Measurements from ENCODE around the gene SLC1A3.

Gene SLC1A3

DNA sequence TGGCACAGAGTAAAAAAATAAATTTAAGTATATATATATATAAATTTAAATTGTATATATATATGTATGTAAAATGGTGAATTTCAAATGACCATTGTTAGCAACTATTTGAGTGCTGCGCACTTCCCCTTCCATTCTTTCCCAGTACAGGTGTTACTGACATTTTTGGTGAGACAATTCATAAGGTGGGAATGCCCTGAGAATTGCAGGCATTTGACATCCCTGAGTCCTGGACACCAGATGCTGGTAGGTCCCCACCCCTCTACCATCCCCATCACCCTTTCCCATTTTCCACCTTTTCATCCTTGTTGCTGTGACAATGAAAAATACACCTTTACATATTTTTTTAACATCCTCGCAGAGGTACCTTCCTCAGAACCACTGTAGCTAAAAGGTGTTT, 91.6 kb downstream of the SLC1A3 start:
- Histone ChIP-seq H3K36me3 (replicated peaks) (no peaks in the 10 kb centered on the region), H3K27me3 (replicated peaks) (peaks cover 7% of the 10 kb centered on the region), H3K27ac (no peak overlapping the region), H3K4me3 (ENCODE audit: low read depth, low read length) (no peak overlapping the region)
- DNase-seq = no peak
- TF ChIP-seq, protein P1, sequence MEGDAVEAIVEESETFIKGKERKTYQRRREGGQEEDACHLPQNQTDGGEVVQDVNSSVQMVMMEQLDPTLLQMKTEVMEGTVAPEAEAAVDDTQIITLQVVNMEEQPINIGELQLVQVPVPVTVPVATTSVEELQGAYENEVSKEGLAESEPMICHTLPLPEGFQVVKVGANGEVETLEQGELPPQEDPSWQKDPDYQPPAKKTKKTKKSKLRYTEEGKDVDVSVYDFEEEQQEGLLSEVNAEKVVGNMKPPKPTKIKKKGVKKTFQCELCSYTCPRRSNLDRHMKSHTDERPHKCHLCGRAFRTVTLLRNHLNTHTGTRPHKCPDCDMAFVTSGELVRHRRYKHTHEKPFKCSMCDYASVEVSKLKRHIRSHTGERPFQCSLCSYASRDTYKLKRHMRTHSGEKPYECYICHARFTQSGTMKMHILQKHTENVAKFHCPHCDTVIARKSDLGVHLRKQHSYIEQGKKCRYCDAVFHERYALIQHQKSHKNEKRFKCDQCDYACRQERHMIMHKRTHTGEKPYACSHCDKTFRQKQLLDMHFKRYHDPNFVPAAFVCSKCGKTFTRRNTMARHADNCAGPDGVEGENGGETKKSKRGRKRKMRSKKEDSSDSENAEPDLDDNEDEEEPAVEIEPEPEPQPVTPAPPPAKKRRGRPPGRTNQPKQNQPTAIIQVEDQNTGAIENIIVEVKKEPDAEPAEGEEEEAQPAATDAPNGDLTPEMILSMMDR (IDR thresholded peaks at IDR 0.05; ENCODE audit: low read depth, low read length, missing control alignments) = no peak
- in situ Hi-C loops (cut with HindIII; ENCODE audit: low pct_ligation_motif_present, low sequenced_read_pairs) = no loop called here

- peaks cover 9% of the 10 kb centered on the region for H3K27me3 ChIP-seq (replicated peaks)
- in situ Hi-C loops (cut with HindIII; ENCODE audit: low pct_ligation_motif_present, low sequenced_read_pairs) = no loop called here
- TF ChIP-seq, protein P1 (IDR thresholded peaks at IDR 0.05; ENCODE audit: low read depth, low read length, missing control alignments) = no peak
- H3K27ac ChIP-seq = no peak overlapping the region
- DNase-seq = no peak
- no peaks in the 10 kb centered on the region for H3K36me3 ChIP-seq (replicated peaks)
- H3K4me3 ChIP-seq (ENCODE audit: low read depth, low read length) = no peak overlapping the region
Measured at GRCh38 chr5:36701085-36701698, 94.8 kb downstream of the SLC1A3 start.

DNA sequence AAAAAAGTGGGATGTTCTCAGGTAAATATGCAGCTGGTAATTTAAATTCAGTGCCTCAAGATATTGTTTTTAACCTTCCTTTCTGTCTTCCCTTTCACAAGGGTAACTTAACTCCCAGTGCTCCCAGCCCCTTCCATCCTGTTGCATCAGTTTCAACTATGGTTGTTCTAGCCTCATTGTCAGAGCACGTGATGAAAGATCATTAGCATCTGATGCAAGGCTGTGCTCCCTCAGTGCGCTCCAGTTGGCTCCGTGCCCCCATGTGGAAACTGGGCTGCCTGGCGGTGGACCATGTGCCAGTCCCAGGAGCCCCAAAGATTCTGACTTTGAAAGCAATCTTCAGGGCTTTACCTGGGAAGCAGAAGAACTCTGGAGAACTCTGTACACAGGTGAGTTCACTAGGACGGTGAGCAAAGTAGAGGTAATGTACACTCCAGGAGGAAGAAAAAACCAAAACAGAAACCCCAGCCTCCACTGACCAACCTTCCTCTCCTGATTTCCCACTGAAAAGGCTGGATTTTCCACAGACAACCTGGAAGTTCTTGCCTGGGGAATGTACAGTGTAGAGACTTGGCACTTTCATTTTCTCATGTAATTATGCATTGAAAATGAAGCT, 96.9 kb downstream of the SLC1A3 start:
- Histone ChIP-seq H3K36me3 (replicated peaks) (no peaks in the 10 kb centered on the region), H3K27ac (no peak overlapping the region), H3K4me3 (ENCODE audit: low read depth, low read length) (no peak overlapping the region), H3K27me3 (replicated peaks) (peaks cover 9% of the 10 kb centered on the region)
- DNase-seq = no peak
- in situ Hi-C loops (cut with HindIII; ENCODE audit: low pct_ligation_motif_present, low sequenced_read_pairs) = no loop called here
- TF ChIP-seq, protein P1 (IDR thresholded peaks at IDR 0.05; ENCODE audit: low read depth, low read length, missing control alignments) = no peak

- no peak for DNase-seq
- in situ Hi-C loops (cut with HindIII; ENCODE audit: low pct_ligation_motif_present, low sequenced_read_pairs) = no loop called here
- Histone ChIP-seq H3K4me3 (ENCODE audit: low read depth, low read length) (no peak overlapping the region), H3K27me3 (replicated peaks) (peaks cover 9% of the 10 kb centered on the region), H3K27ac (no peak overlapping the region), H3K36me3 (replicated peaks) (no peaks in the 10 kb centered on the region)
- TF ChIP-seq, protein P1 (IDR thresholded peaks at IDR 0.05; ENCODE audit: low read depth, low read length, missing control alignments) = no peak
Measured at GRCh38 chr5:36704131-36704530, 97.7 kb downstream of the SLC1A3 start.

GRCh38 chr5:36705055-36705454, 98.6 kb downstream of the SLC1A3 start:
- in situ Hi-C loops (cut with HindIII; ENCODE audit: low pct_ligation_motif_present, low sequenced_read_pairs) = no loop called here
- H3K4me3 ChIP-seq (ENCODE audit: low read depth, low read length) = no peak overlapping the region

More at GRCh38 chr5:36705055-36705454, 98.6 kb downstream of the SLC1A3 start:
- Histone ChIP-seq H3K27ac (no peak overlapping the region), H3K27me3 (replicated peaks) (peaks cover 9% of the 10 kb centered on the region), H3K36me3 (replicated peaks) (no peaks in the 10 kb centered on the region)
- TF ChIP-seq, protein P1 (IDR thresholded peaks at IDR 0.05; ENCODE audit: low read depth, low read length, missing control alignments) = no peak
- DNase-seq = no peak

Measured in brain microvascular endothelial cell (primary cell).